HepG2 (cell line): ENCODE measurements around the gene FITM1. TPM values are rescaled to one million over a fixed set of nuclear protein-coding genes. Genes with fewer than 3 reads are reported as not detected.

ENCODE experiments used
- CBX5 ChIP-seq: sonication (generic); formaldehyde crosslinking; IDR thresholded peaks from 2 replicates; pipeline ENCODE4 v1.4.0; 2020; ENCODE audit warnings: missing genetic modification reagents, borderline replicate concordance
- CERS6 ChIP-seq: sonication (generic); formaldehyde crosslinking; IDR thresholded peaks from 2 replicates; pipeline ENCODE4 v1.5.0; 2020; ENCODE audit warnings: missing genetic modification reagents
- HMGA1 ChIP-seq: sonication (generic); formaldehyde crosslinking; conservative IDR thresholded peaks from 2 replicates; pipeline ENCODE4 v1.4.0; 2020; ENCODE audit warnings: missing genetic modification reagents
- KDM2A ChIP-seq: sonication (generic); formaldehyde crosslinking; IDR thresholded peaks from 2 replicates; pipeline ENCODE4 v1.4.0; 2020; ENCODE audit warnings: low read depth, missing genetic modification reagents, borderline replicate concordance
- KDM3A ChIP-seq: IDR thresholded peaks from 2 replicates; pipeline ENCODE4 v1.6.1; 2018; ENCODE audit warnings: low read depth, missing compliant biosample characterization
- MXD1 ChIP-seq: sonication (generic); formaldehyde crosslinking; IDR thresholded peaks from 2 replicates; pipeline ENCODE4 v1.4.0; 2020; ENCODE audit warnings: mild to moderate bottlenecking, missing genetic modification reagents
- NFIB ChIP-seq: sonication (generic); formaldehyde crosslinking; IDR thresholded peaks from 2 replicates; pipeline ENCODE4 v1.9.0; 2021; ENCODE audit warnings: missing genetic modification reagents, mild to moderate bottlenecking, borderline replicate concordance
- NR2F1 ChIP-seq, 2 experiments: fragments of 450-650 bp in 1 of 2; formaldehyde crosslinking in 1 of 2; IDR thresholded peaks; 2 replicates each; pipeline versions ENCODE4 v1.5.0 to v1.6.1; 2016 to 2020; ENCODE audit warnings: mild to moderate bottlenecking in 1 of 2, missing compliant biosample characterization in 1 of 2, missing genetic modification reagents in 1 of 2, moderate library complexity in 1 of 2
- RBFOX2 ChIP-seq: fragments of 200-400 bp; formaldehyde crosslinking; IDR thresholded peaks from 2 replicates; pipeline ENCODE4 v1.6.1; 2017; ENCODE audit warnings: low read depth, mild to moderate bottlenecking, low read length
- ZBTB14 ChIP-seq: sonication (generic); formaldehyde crosslinking; IDR thresholded peaks from 2 replicates; pipeline ENCODE4 v1.4.0; 2020; ENCODE audit warnings: missing genetic modification reagents
- ZFP62 ChIP-seq: sonication (generic); formaldehyde crosslinking; IDR thresholded peaks from 2 replicates; pipeline ENCODE4 v1.4.0; 2020; ENCODE audit warnings: missing genetic modification reagents
- ZNF232 ChIP-seq: sonication (generic); formaldehyde crosslinking; IDR thresholded peaks from 2 replicates; pipeline ENCODE4 v1.4.0; 2020; ENCODE audit warnings: missing genetic modification reagents, borderline replicate concordance
- ZNF263 ChIP-seq: sonication (generic); formaldehyde crosslinking; IDR thresholded peaks from 2 replicates; pipeline ENCODE4 v1.4.0; 2020; ENCODE audit warnings: missing genetic modification reagents
- ZNF350 ChIP-seq: sonication (generic); formaldehyde crosslinking; IDR thresholded peaks from 2 replicates; pipeline ENCODE4 v1.4.0; 2020; ENCODE audit warnings: mild to moderate bottlenecking, low read depth, missing genetic modification reagents, borderline replicate concordance
- ZNF367 ChIP-seq: sonication (generic); formaldehyde crosslinking; IDR thresholded peaks from 2 replicates; pipeline ENCODE4 v1.4.0; 2020; ENCODE audit warnings: missing genetic modification reagents, borderline replicate concordance
- ZNF407 ChIP-seq: sonication (generic); formaldehyde crosslinking; IDR thresholded peaks from one replicate; pipeline ENCODE4 v1.5.1; 2020; ENCODE audit warnings: mild to moderate bottlenecking, missing genetic modification reagents; ENCODE audit errors: not compliant biosample characterization
- ZNF772 ChIP-seq: sonication (generic); formaldehyde crosslinking; IDR thresholded peaks from 2 replicates; pipeline ENCODE4 v1.5.0; 2020; ENCODE audit warnings: mild to moderate bottlenecking, missing genetic modification reagents
- ZNF790 ChIP-seq: sonication (generic); formaldehyde crosslinking; IDR thresholded peaks from 2 replicates; pipeline ENCODE4 v1.8.0; 2022; ENCODE audit warnings: missing genetic modification reagents, mild to moderate bottlenecking, borderline replicate concordance
- polyA plus RNA-seq, 8 experiments: library from polyadenylated mRNA; depleted of rRNA in 3 of 8; stranded (reverse) in 7 of 8; unstranded in 1 of 8; fragments of >200 nt; fragmentation: Illumina TruSeq in 4 of 8; extraction: Trizol in 4 of 8; gene quantifications; 2 replicates each; pipeline versions ENCODE4 v1.2.1 to v1.2.3, GENCODE V29; 2011 to 2016; ENCODE audit warnings: low read depth in 4 of 8, missing spikeins in 1 of 8, mixed read lengths in 1 of 8; ENCODE audit not compliant: insufficient read depth in 1 of 8
- total RNA-seq, 5 experiments: library from RNA; depleted of rRNA; stranded (reverse); fragments of >200 nt; fragmentation: Illumina TruSeq; extraction: Trizol; gene quantifications; 2 replicates each; pipeline ENCODE4 v1.2.3, GENCODE V29; 2016; ENCODE audit warnings: low read depth in 1 of 5

Gene FITM1
- total and polyA plus RNA-seq, 2 of the 13 experiments (the other 11 are each of a cell fraction or from before 2014, with no cell fraction given): 2.7 to 5.8 TPM

GRCh38 chr14:24098229-24098926, 32.1 kb upstream of the FITM1 start (continued):
- TF ChIP-seq NFIB (CRISPR knock-in tag) (no peak), ZNF232 (CRISPR knock-in tag) (no peak), ZFP62 (CRISPR knock-in tag) (0 out of 2 replicates have a peak, but pooled peaks have one; percentile 52), NR2F1 (CRISPR knock-in tag; IDR thresholded peaks at IDR 0.05) (no peak), HMGA1 (no peak), ZNF407 (peak; percentile 28), ZNF263 (CRISPR knock-in tag) (peak; percentile 43; the same call in 1 of the 2 replicates), ZNF790 (no peak), ZNF772 (CRISPR knock-in tag) (no peak), CERS6 (CRISPR knock-in tag) (peak; percentile 73; the same call in 1 of the 2 replicates), ZNF350 (CRISPR knock-in tag) (0 out of 2 replicates have a peak, but pooled peaks have one; percentile 57), MXD1 (CRISPR knock-in tag) (no peak), KDM3A (0 out of 2 replicates have a peak, but pooled peaks have one; percentile 8), KDM2A (CRISPR knock-in tag) (peak; percentile 29; the same call in 1 of the 2 replicates), ZNF367 (no peak; the same call in 1 of the 2 replicates), ZBTB14 (CRISPR knock-in tag) (peak; percentile 33; the same call in 1 of the 2 replicates), RBFOX2 (peak; percentile 76), CBX5 (peak; percentile 24; the same call in 1 of the 2 replicates)
